GM12864 (cell line): ENCODE data around the gene SOX11.
"Not testable (repeated sequence)": the region's sequence is repeated elsewhere in the genome, so short reads cannot be mapped to it uniquely, and the experiment has no call there.

ENCODE experiments used
- DNase-seq: peaks from one replicate; pipeline ENCODE4 v3.0.0-alpha.2; 2011; ENCODE audit warnings: low read depth
- H3K4me3 ChIP-seq: 2 replicates; pipeline ENCODE4 v1.5.1; 2011; ENCODE audit warnings: mild to moderate bottlenecking, low read depth, low read length, control low read depth
- CTCF ChIP-seq: IDR thresholded peaks from 2 replicates; pipeline ENCODE4 v1.5.1; 2011; ENCODE audit warnings: low read depth, mild to moderate bottlenecking, moderate library complexity, low read length, control low read depth, inconsistent platforms; ENCODE audit errors: missing control alignments

The SOX11 gene

GRCh38 chr2:5666798-5667197 is 25.4 kb upstream of the SOX11 start:
- no peak for DNase-seq
- TF ChIP-seq CTCF: no peak
- no peak overlapping the region for H3K4me3 ChIP-seq

GRCh38 chr2:5667655-5668054 is 24.5 kb upstream of the SOX11 start:
- not testable (repeated sequence) for DNase-seq, H3K4me3 ChIP-seq

GRCh38 chr2:5668682-5669250 is 23.4 kb upstream of the SOX11 start:
- no peak for TF ChIP-seq CTCF
- no peak overlapping the region for H3K4me3 ChIP-seq
- DNase-seq: no peak

GRCh38 chr2:5672749-5673144 is 19.4 kb upstream of the SOX11 start:
- DNase-seq: no peak
- TF ChIP-seq CTCF: no peak
- no peak overlapping the region for H3K4me3 ChIP-seq

- no peak overlapping the region for H3K4me3 ChIP-seq
- TF ChIP-seq CTCF: no peak
- no peak for DNase-seq
Observed at GRCh38 chr2:5673145-5674025, 18.8 kb upstream of the SOX11 start.

- DNase-seq: no peak
- no peak for TF ChIP-seq CTCF
- H3K4me3 ChIP-seq: no peak overlapping the region
Observed at GRCh38 chr2:5674026-5674340, 18.2 kb upstream of the SOX11 start.

GRCh38 chr2:5677133-5677532 is 15.1 kb upstream of the SOX11 start:
- no peak for DNase-seq
- TF ChIP-seq CTCF: no peak
- H3K4me3 ChIP-seq: no peak overlapping the region
